ENCODE results near the gene KLC1. TPM values are rescaled to one million over a fixed set of nuclear protein-coding genes. Genes with fewer than 3 reads are reported as not detected.

KLC1 gene
- total and polyA plus RNA-seq, 2 of the 8 experiments (the other 6 are each of a cell fraction or from before 2014, with no cell fraction given), result 84.6 to 134 TPM

DNA sequence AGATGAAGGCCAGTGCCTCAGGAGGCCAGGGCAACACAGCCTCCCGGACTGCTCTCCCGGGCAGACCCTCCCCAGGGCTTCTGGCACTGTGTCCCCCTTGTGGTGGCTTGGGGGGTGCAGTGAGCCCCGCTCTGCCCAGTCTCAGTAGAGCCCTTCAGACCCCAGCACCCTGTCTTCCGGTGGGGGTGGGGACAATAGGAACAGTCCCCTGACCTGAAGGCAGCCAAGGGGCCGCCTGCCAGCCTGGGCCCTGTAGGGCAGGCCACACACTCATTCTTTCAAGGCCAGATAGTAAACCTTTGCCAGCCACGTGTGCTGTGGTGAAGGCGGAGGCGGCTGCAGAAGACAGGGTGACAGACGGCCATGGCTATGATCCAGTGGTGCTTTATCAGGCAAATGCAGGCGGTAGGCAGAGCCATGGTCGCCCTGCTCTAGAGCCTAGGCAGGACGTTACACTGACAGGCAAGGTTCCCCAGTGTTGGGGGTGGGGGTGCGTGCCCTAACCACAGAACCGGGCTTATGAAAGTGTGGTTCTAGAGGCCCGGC, 101.6 kb downstream of the KLC1 start:
- Histone ChIP-seq H3K9ac (replicated peaks in 1 of 4; ENCODE audit: extremely low read depth in 1 of 4, low read depth in 3 of 4, low read length in 3 of 4) (no peak overlapping the region), H3K79me1 (ENCODE audit: low read depth, low read length) (no peaks in the 10 kb centered on the region; the same call in none of the 2 replicates), H3K4ac (replicated peaks; ENCODE audit: insufficient read length, low read depth, low read length) (no peak overlapping the region), H3K27me3 (replicated peaks in 1 of 4; ENCODE audit: control insufficient read depth in 3 of 4, extremely low read depth in 1 of 4, insufficient read depth in 3 of 4, low read length in 3 of 4) (no peaks in the 10 kb centered on the region), H3K79me2 (ENCODE audit: control insufficient read depth in 1 of 2, insufficient read depth in 2 of 2, low read length in 2 of 2) (peaks cover 0 to 3% of the 10 kb centered on the region in 2 experiments; a peak in 1 of 4 replicates), H2BK12ac (ENCODE audit: low read depth, low read length) (no peak overlapping the region), H3K4me2 (ENCODE audit: insufficient read depth in 1 of 2, low read depth in 2 of 2, low read length in 2 of 2) (no peak overlapping the region), H2AK5ac (ENCODE audit: low read depth, low read length) (no peak overlapping the region), H4K5ac (ENCODE audit: insufficient read length, low read depth, low read length) (no peak overlapping the region), H3K4me3 (ENCODE audit: extremely low read depth in 1 of 4, insufficient read depth in 2 of 4, low read depth in 3 of 4, low read length in 4 of 4) (no peak overlapping the region), H3K23me2 (ENCODE audit: low read depth, low read length) (no peaks in the 10 kb centered on the region), H2AFZ (ENCODE audit: low read length) (no peak overlapping the region), H4K8ac (ENCODE audit: extremely low read depth, insufficient read depth, low read length) (no peak overlapping the region), H2BK5ac (ENCODE audit: low read depth, low read length) (no peak overlapping the region), H3K18ac (ENCODE audit: extremely low read depth, low read length) (no peak overlapping the region), H3K9me3 (ENCODE audit: insufficient read depth in 2 of 2, low read depth in 1 of 2, low read length in 1 of 2) (no peaks in the 10 kb centered on the region), H3K4me1 (replicated peaks in 1 of 4; ENCODE audit: control insufficient read depth in 3 of 4, insufficient read depth in 4 of 4, low read length in 3 of 4) (no peaks in the 10 kb centered on the region; a peak in 1 of 7 replicates), H3K14ac (ENCODE audit: insufficient read length) (no peak overlapping the region), H3K23ac (ENCODE audit: insufficient read length) (no peak overlapping the region), H3K56ac (replicated peaks; ENCODE audit: insufficient read length, low read depth, low read length) (no peak overlapping the region), H2BK15ac (ENCODE audit: low read length) (no peak overlapping the region), H4K20me1 (replicated peaks in 1 of 2; ENCODE audit: control insufficient read depth in 1 of 2, insufficient read depth in 2 of 2, low read length in 2 of 2) (peaks cover 5 to 22% of the 10 kb centered on the region in 2 experiments), H2BK20ac (ENCODE audit: low read length) (no peak overlapping the region), H4K91ac (replicated peaks; ENCODE audit: insufficient read length, low read length) (no peak overlapping the region), H3K27ac (ENCODE audit: low read depth, low read length) (no peak overlapping the region; the same call in 1 of the 2 replicates), H2BK120ac (replicated peaks; ENCODE audit: low read depth, low read length) (no peak overlapping the region), H3K36me3 (ENCODE audit: control insufficient read depth in 2 of 4, insufficient read depth in 4 of 4, low read length in 3 of 4) (peaks cover 5 to 21% (median 14%) of the 10 kb centered on the region in 4 experiments; a peak in 6 of 8 replicates)
- FAIRE-seq, result no peak
- DNase-seq (ENCODE audit: low read depth in 1 of 2, low spot score in 2 of 2), result no peak
- 88% methylated on average over 15 of the region's 15 CpGs; no CpG with 5 or more reads in 1 of the 2 experiments for WGBS, 2 experiments (ENCODE audit: extremely low coverage in 1 of 2, insufficient coverage in 1 of 2, insufficient read length in 1 of 2, insufficient replicate concordance in 2 of 2, low coverage in 1 of 2, low lambda C conversion rate in 2 of 2, missing lambda C conversion rate in 1 of 2)
- ChIA-PET CTCF (ENCODE audit: partially characterized antibody) (interaction anchor here (1.0 to 1.1 kb wide), 2 partner anchors 9 to 15 kb away, joined by 3 read pairs; no protein-coding TSS in a partner anchor), POLR2A (ENCODE audit: partially characterized antibody) (interaction anchor here (0.6 kb wide), 1 partner anchor 67 kb away, joined by 4 read pairs; no protein-coding TSS in a partner anchor)
- TF ChIP-seq SAP30 (IDR thresholded peaks at IDR 0.05; ENCODE audit: insufficient read depth, insufficient replicate concordance, low read length), result no peak
- TF ChIP-seq CHD1 (IDR thresholded peaks at IDR 0.05; ENCODE audit: low read depth, low read length), result no peak
- TF ChIP-seq JUN (IDR thresholded peaks at IDR 0.05; ENCODE audit: low read depth, low read length), result no peak
- TF ChIP-seq, protein P1, sequence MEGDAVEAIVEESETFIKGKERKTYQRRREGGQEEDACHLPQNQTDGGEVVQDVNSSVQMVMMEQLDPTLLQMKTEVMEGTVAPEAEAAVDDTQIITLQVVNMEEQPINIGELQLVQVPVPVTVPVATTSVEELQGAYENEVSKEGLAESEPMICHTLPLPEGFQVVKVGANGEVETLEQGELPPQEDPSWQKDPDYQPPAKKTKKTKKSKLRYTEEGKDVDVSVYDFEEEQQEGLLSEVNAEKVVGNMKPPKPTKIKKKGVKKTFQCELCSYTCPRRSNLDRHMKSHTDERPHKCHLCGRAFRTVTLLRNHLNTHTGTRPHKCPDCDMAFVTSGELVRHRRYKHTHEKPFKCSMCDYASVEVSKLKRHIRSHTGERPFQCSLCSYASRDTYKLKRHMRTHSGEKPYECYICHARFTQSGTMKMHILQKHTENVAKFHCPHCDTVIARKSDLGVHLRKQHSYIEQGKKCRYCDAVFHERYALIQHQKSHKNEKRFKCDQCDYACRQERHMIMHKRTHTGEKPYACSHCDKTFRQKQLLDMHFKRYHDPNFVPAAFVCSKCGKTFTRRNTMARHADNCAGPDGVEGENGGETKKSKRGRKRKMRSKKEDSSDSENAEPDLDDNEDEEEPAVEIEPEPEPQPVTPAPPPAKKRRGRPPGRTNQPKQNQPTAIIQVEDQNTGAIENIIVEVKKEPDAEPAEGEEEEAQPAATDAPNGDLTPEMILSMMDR (IDR thresholded peaks at IDR 0.05; ENCODE audit: control extremely low read depth in 1 of 3, insufficient read depth in 1 of 3, low read depth in 1 of 3, low read length in 3 of 3), result peak in 1 of 3 experiments; percentile 12; a peak in 1 of 4 replicates
- no peak for TF ChIP-seq KDM5A (IDR thresholded peaks at IDR 0.05; ENCODE audit: low read length)
- TF ChIP-seq CEBPB (IDR thresholded peaks at IDR 0.05; ENCODE audit: low read depth, low read length), result no peak
- TF ChIP-seq RFX5 (IDR thresholded peaks at IDR 0.05; ENCODE audit: borderline replicate concordance, low read depth, low read length), result no peak
- TF ChIP-seq EZH2 (IDR thresholded peaks at IDR 0.05; ENCODE audit: low read depth, low read length, severe bottlenecking), result no peak
